ENCODE measurements around the gene EHMT2.
A peak's percentile ranks its signal among the peaks of the same experiment; 100 is the strongest.

EHMT2 gene

GRCh38 chr6:31887173-31888007 lies 10.1 kb downstream of the EHMT2 start:
- H2BK120ac ChIP-seq (ENCODE audit: insufficient read depth, low read length, poor library complexity): no peak overlapping the region
- no peak overlapping the region for H4K12ac ChIP-seq (ENCODE audit: low read depth, low read length)
- no peak overlapping the region for H3K9ac ChIP-seq (ENCODE audit: low read length)
- H3K4me3 ChIP-seq (ENCODE audit: low read depth, low read length): no peak overlapping the region
- H3K9me3 ChIP-seq (ENCODE audit: insufficient read depth, low read depth, low read length): peaks cover 3% of the 10 kb centered on the region
- no CpG with 5 or more reads among the region's 19 CpGs for WGBS (ENCODE audit: extremely low coverage, insufficient coverage, insufficient read length)
- peaks cover 66 to 70% of the 10 kb centered on the region in 2 experiments for H3K36me3 ChIP-seq (ENCODE audit: control insufficient read depth in 1 of 2, insufficient read depth in 2 of 2, low read length in 2 of 2)
- no peak overlapping the region for H3K23ac ChIP-seq (ENCODE audit: low read length)
- no peak overlapping the region for H2AK5ac ChIP-seq (ENCODE audit: low read length)
- no peak for DNase-seq
- no peak overlapping the region for H4K8ac ChIP-seq (ENCODE audit: low read depth, low read length)
- H3K79me1 ChIP-seq (ENCODE audit: low read length): no peaks in the 10 kb centered on the region
- H3K14ac ChIP-seq (ENCODE audit: low read length): no peak overlapping the region
- H3K4me1 ChIP-seq (ENCODE audit: control insufficient read depth in 1 of 2, insufficient read depth in 2 of 2, low read length in 2 of 2): peaks cover 0 to 2% of the 10 kb centered on the region in 2 experiments
- H3K4me2 ChIP-seq (ENCODE audit: low read length): no peak overlapping the region
- H2BK12ac ChIP-seq (ENCODE audit: low read length): no peak overlapping the region
- no peak overlapping the region for H4K91ac ChIP-seq (ENCODE audit: low read depth, low read length)
- H3K18ac ChIP-seq (ENCODE audit: low read length): no peak overlapping the region
- H3K27me3 ChIP-seq (ENCODE audit: insufficient read depth, low read length): no peaks in the 10 kb centered on the region
- no peak overlapping the region for H3K4ac ChIP-seq (ENCODE audit: low read depth, low read length)
- no peak overlapping the region for H2AFZ ChIP-seq (ENCODE audit: insufficient read depth, low read length, poor library complexity)
- no peak overlapping the region for H3K27ac ChIP-seq (ENCODE audit: low read depth, low read length)
- no peak overlapping the region for H2BK5ac ChIP-seq (ENCODE audit: low read depth, low read length, poor library complexity)
- no peaks in the 10 kb centered on the region for H3K79me2 ChIP-seq (ENCODE audit: control insufficient read depth, insufficient read depth, low read length, poor library complexity)

GRCh38 chr6:31886541-31886991 lies 10.9 kb downstream of the EHMT2 start:
- Histone ChIP-seq H3K27ac (ENCODE audit: low read depth, low read length) (no peak overlapping the region), H3K36me3 (ENCODE audit: control insufficient read depth in 1 of 2, insufficient read depth in 2 of 2, low read length in 2 of 2) (peaks cover 63 to 67% of the 10 kb centered on the region in 2 experiments), H3K9me3 (ENCODE audit: insufficient read depth, low read depth, low read length) (peaks cover 3% of the 10 kb centered on the region), H3K23ac (ENCODE audit: low read length) (no peak overlapping the region), H3K18ac (ENCODE audit: low read length) (no peak overlapping the region), H3K79me2 (ENCODE audit: control insufficient read depth, insufficient read depth, low read length, poor library complexity) (no peaks in the 10 kb centered on the region), H3K9ac (ENCODE audit: low read length) (no peak overlapping the region), H2AK5ac (ENCODE audit: low read length) (no peak overlapping the region), H4K91ac (ENCODE audit: low read depth, low read length) (no peak overlapping the region), H2BK120ac (ENCODE audit: insufficient read depth, low read length, poor library complexity) (no peak overlapping the region), H3K4me3 (ENCODE audit: low read depth, low read length) (peak overlapping the region; percentile 7), H3K4ac (ENCODE audit: low read depth, low read length) (no peak overlapping the region), H2BK12ac (ENCODE audit: low read length) (no peak overlapping the region), H3K27me3 (ENCODE audit: insufficient read depth, low read length) (no peaks in the 10 kb centered on the region), H3K79me1 (ENCODE audit: low read length) (no peaks in the 10 kb centered on the region), H3K4me2 (ENCODE audit: low read length) (no peak overlapping the region), H2AFZ (ENCODE audit: insufficient read depth, low read length, poor library complexity) (no peak overlapping the region), H4K12ac (ENCODE audit: low read depth, low read length) (no peak overlapping the region), H3K14ac (ENCODE audit: low read length) (no peak overlapping the region), H2BK5ac (ENCODE audit: low read depth, low read length, poor library complexity) (no peak overlapping the region), H3K4me1 (ENCODE audit: control insufficient read depth in 1 of 2, insufficient read depth in 2 of 2, low read length in 2 of 2) (peaks cover 0 to 4% of the 10 kb centered on the region in 2 experiments), H4K8ac (ENCODE audit: low read depth, low read length) (no peak overlapping the region)
- WGBS (ENCODE audit: extremely low coverage, insufficient coverage, insufficient read length): no CpG with 5 or more reads among the region's 18 CpGs
- no peak for DNase-seq

- no peaks in the 10 kb centered on the region for H3K79me1 ChIP-seq (ENCODE audit: low read length)
- no peak overlapping the region for H3K4me2 ChIP-seq (ENCODE audit: low read length)
- no peak overlapping the region for H3K27ac ChIP-seq (ENCODE audit: low read depth, low read length)
- H2BK5ac ChIP-seq (ENCODE audit: low read depth, low read length, poor library complexity): no peak overlapping the region
- no peak overlapping the region for H4K8ac ChIP-seq (ENCODE audit: low read depth, low read length)
- H3K9ac ChIP-seq (ENCODE audit: low read length): no peak overlapping the region
- H3K79me2 ChIP-seq (ENCODE audit: control insufficient read depth, insufficient read depth, low read length, poor library complexity): no peaks in the 10 kb centered on the region
- no peaks in the 10 kb centered on the region for H3K27me3 ChIP-seq (ENCODE audit: insufficient read depth, low read length)
- H2BK120ac ChIP-seq (ENCODE audit: insufficient read depth, low read length, poor library complexity): no peak overlapping the region
- no peak overlapping the region for H2BK12ac ChIP-seq (ENCODE audit: low read length)
- DNase-seq: no peak
- H3K4ac ChIP-seq (ENCODE audit: low read depth, low read length): no peak overlapping the region
- no peak overlapping the region for H4K12ac ChIP-seq (ENCODE audit: low read depth, low read length)
- no peak overlapping the region for H4K91ac ChIP-seq (ENCODE audit: low read depth, low read length)
- H3K36me3 ChIP-seq (ENCODE audit: control insufficient read depth in 1 of 2, insufficient read depth in 2 of 2, low read length in 2 of 2): peaks cover 80 to 84% of the 10 kb centered on the region in 2 experiments
- H3K4me3 ChIP-seq (ENCODE audit: low read depth, low read length): no peak overlapping the region
- H2AFZ ChIP-seq (ENCODE audit: insufficient read depth, low read length, poor library complexity): no peak overlapping the region
- peaks cover 0 to 4% of the 10 kb centered on the region in 2 experiments for H3K4me1 ChIP-seq (ENCODE audit: control insufficient read depth in 1 of 2, insufficient read depth in 2 of 2, low read length in 2 of 2)
- no peak overlapping the region for H3K23ac ChIP-seq (ENCODE audit: low read length)
- no CpG with 5 or more reads among the region's 22 CpGs for WGBS (ENCODE audit: extremely low coverage, insufficient coverage, insufficient read length)
- H2AK5ac ChIP-seq (ENCODE audit: low read length): no peak overlapping the region
- no peak overlapping the region for H3K14ac ChIP-seq (ENCODE audit: low read length)
- peaks cover 3% of the 10 kb centered on the region for H3K9me3 ChIP-seq (ENCODE audit: insufficient read depth, low read depth, low read length)
- no peak overlapping the region for H3K18ac ChIP-seq (ENCODE audit: low read length)
These were observed 12.9 kb downstream of the EHMT2 start for GRCh38 chr6:31884528-31885035.

GRCh38 chr6:31883676-31884075 lies 13.8 kb downstream of the EHMT2 start:
- DNase-seq: no peak
- WGBS (ENCODE audit: extremely low coverage, insufficient coverage, insufficient read length): no CpG with 5 or more reads among the region's 12 CpGs
- H3K4me1 ChIP-seq (ENCODE audit: control insufficient read depth in 1 of 2, insufficient read depth in 2 of 2, low read length in 2 of 2): peaks cover 0 to 4% of the 10 kb centered on the region in 2 experiments
- H3K9ac ChIP-seq (ENCODE audit: low read length): no peak overlapping the region
- H3K23ac ChIP-seq (ENCODE audit: low read length): no peak overlapping the region
- no peaks in the 10 kb centered on the region for H3K79me2 ChIP-seq (ENCODE audit: control insufficient read depth, insufficient read depth, low read length, poor library complexity)
- H3K36me3 ChIP-seq (ENCODE audit: control insufficient read depth in 1 of 2, insufficient read depth in 2 of 2, low read length in 2 of 2): peaks cover 74 to 79% of the 10 kb centered on the region in 2 experiments
- H3K27ac ChIP-seq (ENCODE audit: low read depth, low read length): no peak overlapping the region
- no peak overlapping the region for H4K12ac ChIP-seq (ENCODE audit: low read depth, low read length)
- peaks cover 3% of the 10 kb centered on the region for H3K9me3 ChIP-seq (ENCODE audit: insufficient read depth, low read depth, low read length)
- no peak overlapping the region for H2BK12ac ChIP-seq (ENCODE audit: low read length)
- H4K91ac ChIP-seq (ENCODE audit: low read depth, low read length): no peak overlapping the region
- H2AK5ac ChIP-seq (ENCODE audit: low read length): no peak overlapping the region
- H3K4me3 ChIP-seq (ENCODE audit: low read depth, low read length): no peak overlapping the region
- no peak overlapping the region for H3K4ac ChIP-seq (ENCODE audit: low read depth, low read length)
- no peak overlapping the region for H2BK120ac ChIP-seq (ENCODE audit: insufficient read depth, low read length, poor library complexity)
- H3K14ac ChIP-seq (ENCODE audit: low read length): no peak overlapping the region
- H3K79me1 ChIP-seq (ENCODE audit: low read length): no peaks in the 10 kb centered on the region
- no peak overlapping the region for H2BK5ac ChIP-seq (ENCODE audit: low read depth, low read length, poor library complexity)
- no peak overlapping the region for H3K18ac ChIP-seq (ENCODE audit: low read length)
- H3K4me2 ChIP-seq (ENCODE audit: low read length): no peak overlapping the region
- H2AFZ ChIP-seq (ENCODE audit: insufficient read depth, low read length, poor library complexity): no peak overlapping the region
- no peaks in the 10 kb centered on the region for H3K27me3 ChIP-seq (ENCODE audit: insufficient read depth, low read length)
- H4K8ac ChIP-seq (ENCODE audit: low read depth, low read length): no peak overlapping the region

Data from trophoblast cell (in vitro differentiated cells and primary cell).